ENCODE data around the gene AKAP7.

AKAP7 gene

GRCh38 chr6:131159578-131159977 lies 24.3 kb downstream of the AKAP7 start:
- DNase-seq (no peak), ATAC-seq (ENCODE audit: insufficient read depth, low read depth) (no peak)
- TF ChIP-seq EZH2 (IDR thresholded peaks at IDR 0.05; ENCODE audit: borderline replicate concordance, low read depth, low read length, severe bottlenecking) (no peak), CTCF (IDR thresholded peaks at IDR 0.05; ENCODE audit: borderline replicate concordance, extremely low read depth, low read length, poor library complexity, severe bottlenecking) (no peak)
- H3K4me3 ChIP-seq (ENCODE audit: low read depth in 1 of 2, low read length in 2 of 2) = no peak overlapping the region
- H3K27ac ChIP-seq (ENCODE audit: low read length) = no peak overlapping the region
- no peaks in the 10 kb centered on the region for H3K36me3 ChIP-seq (ENCODE audit: insufficient read depth, low read length)
- H3K79me2 ChIP-seq (ENCODE audit: insufficient read depth, low read length) = no peaks in the 10 kb centered on the region
- H4K20me1 ChIP-seq (ENCODE audit: insufficient read depth, low read length) = no peaks in the 10 kb centered on the region
- no peak overlapping the region for H2AFZ ChIP-seq (ENCODE audit: low read depth, low read length)
- no peaks in the 10 kb centered on the region for H3K4me1 ChIP-seq (ENCODE audit: insufficient read depth, low read length)
- H3K9me3 ChIP-seq (ENCODE audit: insufficient read depth, low read length, severe bottlenecking) = no peaks in the 10 kb centered on the region
- no peak overlapping the region for H3K4me2 ChIP-seq (ENCODE audit: insufficient read depth, low read length)
- no peaks in the 10 kb centered on the region for H3K27me3 ChIP-seq (ENCODE audit: insufficient read depth, low read length, poor library complexity)
- H3K9ac ChIP-seq (ENCODE audit: low read depth, low read length) = no peak overlapping the region

- no peaks in the 10 kb centered on the region for H4K20me1 ChIP-seq (ENCODE audit: insufficient read depth, low read length)
- no peaks in the 10 kb centered on the region for H3K4me1 ChIP-seq (ENCODE audit: insufficient read depth, low read length)
- no peak for DNase-seq
- no peak for ATAC-seq (ENCODE audit: insufficient read depth, low read depth)
- no peak for TF ChIP-seq CTCF (IDR thresholded peaks at IDR 0.05; ENCODE audit: borderline replicate concordance, extremely low read depth, low read length, poor library complexity, severe bottlenecking)
- no peak for TF ChIP-seq EZH2 (IDR thresholded peaks at IDR 0.05; ENCODE audit: borderline replicate concordance, low read depth, low read length, severe bottlenecking)
- 0 out of 2 replicates have a peak, but pooled peaks cover under 1% of the 10 kb centered on the region for H3K36me3 ChIP-seq (ENCODE audit: insufficient read depth, low read length)
- no peak overlapping the region for H3K4me3 ChIP-seq (ENCODE audit: low read depth in 1 of 2, low read length in 2 of 2)
- H2AFZ ChIP-seq (ENCODE audit: low read depth, low read length) = no peak overlapping the region
- no peaks in the 10 kb centered on the region for H3K79me2 ChIP-seq (ENCODE audit: insufficient read depth, low read length)
- no peaks in the 10 kb centered on the region for H3K9me3 ChIP-seq (ENCODE audit: insufficient read depth, low read length, severe bottlenecking)
- H3K27ac ChIP-seq (ENCODE audit: low read length) = no peak overlapping the region
- H3K9ac ChIP-seq (ENCODE audit: low read depth, low read length) = no peak overlapping the region
- no peak overlapping the region for H3K4me2 ChIP-seq (ENCODE audit: insufficient read depth, low read length)
- no peaks in the 10 kb centered on the region for H3K27me3 ChIP-seq (ENCODE audit: insufficient read depth, low read length, poor library complexity)
Observed at GRCh38 chr6:131160254-131160758, 25.0 kb downstream of the AKAP7 start.

GRCh38 chr6:131161987-131162386 lies 26.7 kb downstream of the AKAP7 start:
- ATAC-seq (ENCODE audit: insufficient read depth, low read depth) = no peak
- peaks cover 6% of the 10 kb centered on the region; the same call in 1 of the 2 replicates for H3K36me3 ChIP-seq (ENCODE audit: insufficient read depth, low read length)
- DNase-seq = no peak
- no peak overlapping the region for H3K4me3 ChIP-seq (ENCODE audit: low read depth in 1 of 2, low read length in 2 of 2)
- H4K20me1 ChIP-seq (ENCODE audit: insufficient read depth, low read length) = no peaks in the 10 kb centered on the region
- no peaks in the 10 kb centered on the region for H3K9me3 ChIP-seq (ENCODE audit: insufficient read depth, low read length, severe bottlenecking)
- H3K9ac ChIP-seq (ENCODE audit: low read depth, low read length) = no peak overlapping the region
- no peaks in the 10 kb centered on the region for H3K4me1 ChIP-seq (ENCODE audit: insufficient read depth, low read length)
- H3K27me3 ChIP-seq (ENCODE audit: insufficient read depth, low read length, poor library complexity) = no peaks in the 10 kb centered on the region
- H3K79me2 ChIP-seq (ENCODE audit: insufficient read depth, low read length) = no peaks in the 10 kb centered on the region
- H3K4me2 ChIP-seq (ENCODE audit: insufficient read depth, low read length) = no peak overlapping the region
- no peak for TF ChIP-seq EZH2 (IDR thresholded peaks at IDR 0.05; ENCODE audit: borderline replicate concordance, low read depth, low read length, severe bottlenecking)
- TF ChIP-seq CTCF (IDR thresholded peaks at IDR 0.05; ENCODE audit: borderline replicate concordance, extremely low read depth, low read length, poor library complexity, severe bottlenecking) = no peak
- no peak overlapping the region for H2AFZ ChIP-seq (ENCODE audit: low read depth, low read length)
- H3K27ac ChIP-seq (ENCODE audit: low read length) = no peak overlapping the region

GRCh38 chr6:131163886-131164285 lies 28.6 kb downstream of the AKAP7 start:
- DNase-seq (no peak), ATAC-seq (ENCODE audit: insufficient read depth, low read depth) (no peak)
- no peaks in the 10 kb centered on the region for H3K4me1 ChIP-seq (ENCODE audit: insufficient read depth, low read length)
- H3K4me2 ChIP-seq (ENCODE audit: insufficient read depth, low read length) = no peak overlapping the region
- H3K27me3 ChIP-seq (ENCODE audit: insufficient read depth, low read length, poor library complexity) = no peaks in the 10 kb centered on the region
- H3K9me3 ChIP-seq (ENCODE audit: insufficient read depth, low read length, severe bottlenecking) = no peaks in the 10 kb centered on the region
- TF ChIP-seq EZH2 (IDR thresholded peaks at IDR 0.05; ENCODE audit: borderline replicate concordance, low read depth, low read length, severe bottlenecking) (no peak), CTCF (IDR thresholded peaks at IDR 0.05; ENCODE audit: borderline replicate concordance, extremely low read depth, low read length, poor library complexity, severe bottlenecking) (no peak)
- no peaks in the 10 kb centered on the region for H4K20me1 ChIP-seq (ENCODE audit: insufficient read depth, low read length)
- no peak overlapping the region for H3K9ac ChIP-seq (ENCODE audit: low read depth, low read length)
- no peak overlapping the region for H2AFZ ChIP-seq (ENCODE audit: low read depth, low read length)
- no peak overlapping the region for H3K27ac ChIP-seq (ENCODE audit: low read length)
- H3K36me3 ChIP-seq (ENCODE audit: insufficient read depth, low read length) = peaks cover 6% of the 10 kb centered on the region; the same call in 1 of the 2 replicates
- no peak overlapping the region for H3K4me3 ChIP-seq (ENCODE audit: low read depth in 1 of 2, low read length in 2 of 2)
- no peaks in the 10 kb centered on the region for H3K79me2 ChIP-seq (ENCODE audit: insufficient read depth, low read length)
